NCI-H226 (cell line): Measurements from ENCODE around the gene PRR16.

Source experiments
- DNase-seq: peaks from one replicate; pipeline ENCODE4 v3.0.0-alpha.2; 2015

PRR16 gene

GRCh38 chr5:120591911-120592310 is 127.8 kb downstream of the PRR16 start:
- DNase-seq = no peak

GRCh38 chr5:120599576-120599975 is 135.5 kb downstream of the PRR16 start:
- DNase-seq = peak; percentile 73

- DNase-seq = no peak
Observed at GRCh38 chr5:120600639-120601038, 136.5 kb downstream of the PRR16 start.

- no peak for DNase-seq
Observed at GRCh38 chr5:120602033-120602432, 137.9 kb downstream of the PRR16 start.

GRCh38 chr5:120604884-120605283 is 140.8 kb downstream of the PRR16 start:
- DNase-seq = peak; percentile 96

GRCh38 chr5:120605325-120606079 is 141.4 kb downstream of the PRR16 start:
- peak; percentile 37 for DNase-seq

- no peak for DNase-seq
Observed at GRCh38 chr5:120609570-120609969, 145.5 kb downstream of the PRR16 start.

- no peak for DNase-seq
Observed at GRCh38 chr5:120610145-120610544, 146.0 kb downstream of the PRR16 start.

- DNase-seq = no peak
Observed at GRCh38 chr5:120613729-120614128, 149.6 kb downstream of the PRR16 start.

GRCh38 chr5:120614531-120615180 is 150.6 kb downstream of the PRR16 start:
- DNase-seq = peak; percentile 42

GRCh38 chr5:120615967-120616645 is 152.0 kb downstream of the PRR16 start:
- DNase-seq = peak; percentile 85

GRCh38 chr5:120621339-120621738 is 157.2 kb downstream of the PRR16 start:
- DNase-seq = no peak

GRCh38 chr5:120624021-120624563 is 160.0 kb downstream of the PRR16 start:
- peak; percentile 46 for DNase-seq

GRCh38 chr5:120628156-120628555 is 164.1 kb downstream of the PRR16 start:
- DNase-seq = no peak

- DNase-seq = no peak
Observed at GRCh38 chr5:120630550-120630949, 166.4 kb downstream of the PRR16 start.

- no peak for DNase-seq
Observed at GRCh38 chr5:120631611-120632010, 167.5 kb downstream of the PRR16 start.

GRCh38 chr5:120632430-120632829 is 168.3 kb downstream of the PRR16 start:
- DNase-seq = no peak

- no peak for DNase-seq
Observed at GRCh38 chr5:120638449-120638848, 174.3 kb downstream of the PRR16 start.

GRCh38 chr5:120640778-120641177 is 176.7 kb downstream of the PRR16 start:
- DNase-seq = no peak

GRCh38 chr5:120644516-120644915 is 180.4 kb downstream of the PRR16 start:
- peak; percentile 28 for DNase-seq

- DNase-seq = peak; percentile 5
Observed at GRCh38 chr5:120655828-120656435, 191.8 kb downstream of the PRR16 start.

- no peak for DNase-seq
Observed at GRCh38 chr5:120657104-120657503, 193.0 kb downstream of the PRR16 start.

GRCh38 chr5:120677481-120677880 is 213.4 kb downstream of the PRR16 start:
- no peak for DNase-seq
